ENCODE measurements around the gene THSD4.
A peak's percentile ranks its signal among the peaks of the same experiment; 100 is the strongest.
"Not testable (repeated sequence)": the region's sequence is repeated elsewhere in the genome, so short reads cannot be mapped to it uniquely, and the experiment has no call there.

THSD4 gene

GRCh38 chr15:71396536-71397125, 281.4 kb downstream of the THSD4 start:
- no peak for DNase-seq

GRCh38 chr15:71397377-71397776, 282.1 kb downstream of the THSD4 start:
- DNase-seq = no peak

GRCh38 chr15:71400294-71400693, 285.0 kb downstream of the THSD4 start:
- DNase-seq = no peak

- not testable (repeated sequence) for DNase-seq
Measured at GRCh38 chr15:71401728-71402127, 286.5 kb downstream of the THSD4 start.

- DNase-seq = no peak
Measured at GRCh38 chr15:71409541-71409940, 294.3 kb downstream of the THSD4 start.

GRCh38 chr15:71410347-71410746, 295.1 kb downstream of the THSD4 start:
- DNase-seq = no peak

- peak in 1 of 3 donors; percentile 6 for DNase-seq
Measured at GRCh38 chr15:71411538-71412482, 296.5 kb downstream of the THSD4 start.

- DNase-seq = no peak
Measured at GRCh38 chr15:71413419-71413818, 298.1 kb downstream of the THSD4 start.

- DNase-seq = no peak
Measured at GRCh38 chr15:71414853-71415252, 299.6 kb downstream of the THSD4 start.

GRCh38 chr15:71422530-71423259, 307.4 kb downstream of the THSD4 start:
- no peak for DNase-seq

- DNase-seq = no peak
Measured at GRCh38 chr15:71424765-71425164, 309.5 kb downstream of the THSD4 start.

GRCh38 chr15:71425388-71425787, 310.1 kb downstream of the THSD4 start:
- DNase-seq = no peak

GRCh38 chr15:71426792-71427191, 311.5 kb downstream of the THSD4 start:
- no peak for DNase-seq

- no peak for DNase-seq
Measured at GRCh38 chr15:71430782-71431181, 315.5 kb downstream of the THSD4 start.

GRCh38 chr15:71431343-71432336, 316.4 kb downstream of the THSD4 start:
- no peak for DNase-seq

- no peak for DNase-seq
Measured at GRCh38 chr15:71433402-71433801, 318.1 kb downstream of the THSD4 start.

- no peak for DNase-seq
Measured at GRCh38 chr15:71434774-71435173, 319.5 kb downstream of the THSD4 start.

GRCh38 chr15:71435552-71435951, 320.3 kb downstream of the THSD4 start:
- DNase-seq = no peak

- no peak for DNase-seq
Measured at GRCh38 chr15:71436854-71437253, 321.6 kb downstream of the THSD4 start.

GRCh38 chr15:71437404-71437803, 322.1 kb downstream of the THSD4 start:
- DNase-seq = no peak

GRCh38 chr15:71437919-71438318, 322.6 kb downstream of the THSD4 start:
- no peak for DNase-seq

- not testable (repeated sequence) for DNase-seq
Measured at GRCh38 chr15:71439478-71439877, 324.2 kb downstream of the THSD4 start.
